CD14-positive monocyte (primary cell): ENCODE results near the gene ZDHHC4. TPM values are rescaled to one million over a fixed set of nuclear protein-coding genes. Genes with fewer than 3 reads are reported as not detected.

Source experiments
- DNase-seq, 3 donors: peaks; one replicate each; pipeline ENCODE4 v3.0.0-alpha.2; 2011 to 2022
- H2AFZ ChIP-seq: 2 replicates; pipeline ENCODE4 v1.6.0; 2012; ENCODE audit warnings: mild to moderate bottlenecking, low read depth, low read length, inconsistent platforms; ENCODE audit not compliant: insufficient read depth, poor library complexity, severe bottlenecking
- H3K27ac ChIP-seq, 2 donors: 1 replicate in 1 of 2; 2 replicates in 1 of 2; pipeline ENCODE4 v1.5.1; 2012 to 2013; ENCODE audit warnings: low read length in 2 of 2, control low read depth in 1 of 2, inconsistent platforms in 1 of 2, low read depth in 1 of 2, mild to moderate bottlenecking in 1 of 2
- H3K27me3 ChIP-seq, 2 donors: one replicate each; pipeline versions ENCODE4 v1.6.0 to v1.6.1; 2011 to 2013; ENCODE audit warnings: low read length in 2 of 2; ENCODE audit not compliant: control insufficient read depth in 2 of 2, insufficient read depth in 2 of 2
- H3K36me3 ChIP-seq, 2 donors: replicated peaks in 1 of 2; 1 replicate in 1 of 2; 2 replicates in 1 of 2; pipeline versions ENCODE4 v1.5.1 to v1.6.1; 2012 to 2013; ENCODE audit warnings: low read length in 2 of 2, control low read depth in 1 of 2, inconsistent platforms in 1 of 2, mild to moderate bottlenecking in 1 of 2; ENCODE audit not compliant: insufficient read depth in 2 of 2, control insufficient read depth in 1 of 2
- H3K4me1 ChIP-seq, 2 donors: 1 replicate in 1 of 2; 2 replicates in 1 of 2; pipeline versions ENCODE4 v1.5.1 to v1.6.1; 2012 to 2013; ENCODE audit warnings: low read length in 2 of 2, control low read depth in 1 of 2, inconsistent platforms in 1 of 2, mild to moderate bottlenecking in 1 of 2, moderate library complexity in 1 of 2; ENCODE audit not compliant: insufficient read depth in 2 of 2, control insufficient read depth in 1 of 2
- H3K4me2 ChIP-seq: replicated peaks from 2 replicates; pipeline ENCODE3; 2012; ENCODE audit warnings: low read length, moderate library complexity, mild to moderate bottlenecking; ENCODE audit not compliant: poor library complexity, severe bottlenecking; ENCODE audit errors: extremely low read depth
- H3K4me3 ChIP-seq, 3 experiments: fragments of 200-600 bp in 1 of 3; sonication (generic) in 1 of 3; replicated peaks in 1 of 3; 1 replicate in 2 of 3; 2 replicates in 1 of 3; pipeline ENCODE4 v1.5.1; 2011 to 2013; ENCODE audit warnings: low read length in 3 of 3, mild to moderate bottlenecking in 3 of 3, control low read depth in 2 of 3, low read depth in 2 of 3, inconsistent platforms in 1 of 3, moderate library complexity in 1 of 3
- H3K79me2 ChIP-seq: 2 replicates; pipeline ENCODE4 v1.6.0; 2012; ENCODE audit warnings: mild to moderate bottlenecking, control low read depth, inconsistent platforms, low read length, moderate library complexity; ENCODE audit not compliant: insufficient read depth
- H3K9ac ChIP-seq: 2 replicates; pipeline ENCODE4 v1.6.0; 2017; ENCODE audit warnings: low read length, mild to moderate bottlenecking; ENCODE audit not compliant: insufficient read depth, poor library complexity, severe bottlenecking
- H3K9me3 ChIP-seq, 2 donors: replicated peaks in 1 of 2; 1 replicate in 1 of 2; 2 replicates in 1 of 2; pipeline versions ENCODE4 v1.5.1 to v1.6.1; 2012 to 2013; ENCODE audit warnings: low read length in 2 of 2, control low read depth in 1 of 2; ENCODE audit not compliant: control insufficient read depth in 1 of 2, insufficient read depth in 1 of 2
- H4K20me1 ChIP-seq: 2 replicates; pipeline ENCODE4 v1.6.0; 2012; ENCODE audit warnings: mild to moderate bottlenecking, low read length, control low read depth, moderate library complexity; ENCODE audit not compliant: insufficient read depth
- H3K27ac Mint-ChIP-seq, 7 donors: one replicate each; pipeline ENCODE4 v1.8.0; 2020; ENCODE audit warnings: mild to moderate bottlenecking in 7 of 7, mixed read lengths in 7 of 7, moderate library complexity in 6 of 7, inconsistent platforms in 2 of 7
- H3K27me3 Mint-ChIP-seq, 3 donors: one replicate each; pipeline ENCODE4 v1.8.0; 2021 to 2022; ENCODE audit warnings: low read depth in 3 of 3, mild to moderate bottlenecking in 3 of 3, mixed read lengths in 3 of 3, moderate library complexity in 3 of 3, inconsistent platforms in 1 of 3
- H3K36me3 Mint-ChIP-seq, 2 donors: one replicate each; pipeline ENCODE4 v1.8.0; 2020; ENCODE audit warnings: mixed read lengths in 2 of 2, inconsistent platforms in 1 of 2, mild to moderate bottlenecking in 1 of 2
- H3K4me1 Mint-ChIP-seq: one replicate; pipeline ENCODE4 v1.8.0; 2020; ENCODE audit warnings: mild to moderate bottlenecking, mixed read lengths
- H3K4me3 Mint-ChIP-seq, 2 donors: one replicate each; pipeline ENCODE4 v1.8.0; 2020; ENCODE audit warnings: mild to moderate bottlenecking in 2 of 2, mixed read lengths in 2 of 2, moderate library complexity in 1 of 2
- H3K9me3 Mint-ChIP-seq, 7 donors: one replicate each; pipeline ENCODE4 v1.8.0; 2020 to 2022; ENCODE audit warnings: mixed read lengths in 7 of 7, mild to moderate bottlenecking in 6 of 7, moderate library complexity in 6 of 7, inconsistent platforms in 2 of 7
- CTCF ChIP-seq: fragments of 200-600 bp; IDR thresholded peaks from one replicate; pipeline ENCODE4 v1.8.0; 2022; ENCODE audit warnings: antibody characterized with exemption, mild to moderate bottlenecking
- WGBS: methylation state at CpG from one replicate; pipeline ENCODE4 v1.1.5; 2013; ENCODE audit warnings: missing lambda C conversion rate; ENCODE audit not compliant: insufficient coverage; 5-methylcytosine and 5-hydroxymethylcytosine counted together
- intact Hi-C, 2 donors: fragments of 100-400 bp; cut with micrococcal nuclease; formaldehyde crosslinking; loops; one replicate each; pipeline versions ENCODE4 v1.15.0 to v1.15.1; 2023
- polyA plus RNA-seq, 3 donors: library from polyadenylated mRNA; depleted of rRNA in 1 of 3; unstranded in 2 of 3; stranded (reverse) in 1 of 3; fragments of 300-500 nt in 2 of 3; fragments of >200 nt in 1 of 3; fragmentation: Illumina TruSeq in 2 of 3; gene quantifications; 1 replicate in 2 of 3; 2 replicates in 1 of 3; pipeline ENCODE4 v1.2.3, GENCODE V29; 2012 to 2021

ZDHHC4 gene
- polyA plus RNA-seq, 3 donors: 30.3 to 55.6 (median 52.9) TPM

- no peak for DNase-seq
- Histone ChIP-seq H3K9ac (no peak overlapping the region), H3K4me2 (no peak overlapping the region), H3K4me3 (no peak overlapping the region), H3K9me3 (peaks cover 0 to 5% of the 10 kb centered on the region in 2 donors), H3K79me2 (no peaks in the 10 kb centered on the region), H3K27ac (no peak overlapping the region), H4K20me1 (no peaks in the 10 kb centered on the region), H3K4me1 (peaks cover 0 to 8% of the 10 kb centered on the region in 2 donors), H3K27me3 (peaks cover 15 to 44% of the 10 kb centered on the region in 2 donors), H2AFZ (no peak overlapping the region), H3K36me3 (peaks cover 8 to 18% of the 10 kb centered on the region in 2 donors)
- Mint-ChIP-seq H3K4me1 (peaks cover 8% of the 10 kb centered on the region), H3K4me3 (peak overlapping the region in 1 of 2 donors; percentile 65), H3K9me3 (peaks cover 0 to 16% (median 5%) of the 10 kb centered on the region in 7 donors), H3K27me3 (peaks cover 35 to 54% (median 50%) of the 10 kb centered on the region in 3 donors), H3K36me3 (peaks cover 11 to 19% of the 10 kb centered on the region in 2 donors), H3K27ac (no peak overlapping the region)
- intact Hi-C loops: no loop called here
- TF ChIP-seq CTCF: no peak
- WGBS: 83% methylated on average over 5 of the region's 7 CpGs
Observed at GRCh38 chr7:6612819-6613218, 35.6 kb downstream of the ZDHHC4 start.

GRCh38 chr7:6613706-6614105 is 36.5 kb downstream of the ZDHHC4 start:
- Mint-ChIP-seq H3K4me3 (no peak overlapping the region), H3K27me3 (peaks cover 42 to 61% (median 58%) of the 10 kb centered on the region in 3 donors), H3K4me1 (peaks cover 8% of the 10 kb centered on the region), H3K36me3 (peaks cover 8 to 13% of the 10 kb centered on the region in 2 donors), H3K9me3 (peaks cover 0 to 18% (median 5%) of the 10 kb centered on the region in 7 donors), H3K27ac (no peak overlapping the region)
- no peak for TF ChIP-seq CTCF
- Histone ChIP-seq H3K36me3 (peaks cover 2 to 10% of the 10 kb centered on the region in 2 donors), H3K4me1 (peaks cover 0 to 8% of the 10 kb centered on the region in 2 donors), H3K27me3 (peaks cover 15 to 45% of the 10 kb centered on the region in 2 donors), H3K27ac (no peak overlapping the region), H3K9me3 (peaks cover 0 to 5% of the 10 kb centered on the region in 2 donors), H3K9ac (no peak overlapping the region), H3K4me3 (no peak overlapping the region), H2AFZ (no peak overlapping the region), H4K20me1 (no peaks in the 10 kb centered on the region), H3K79me2 (no peaks in the 10 kb centered on the region), H3K4me2 (no peak overlapping the region)
- WGBS: 70% methylated on average over 2 of the region's 2 CpGs
- intact Hi-C loops: no loop called here
- DNase-seq: no peak
